Activated naive CD4-positive, alpha-beta T cell treated with anti-CD3 and anti-CD28 coated beads, Interleukin-2, amount 50 U/mL, for 72 hours (primary cell): ENCODE measurements around the gene SLC2A5. TPM values are rescaled to one million over a fixed set of nuclear protein-coding genes. Genes with fewer than 3 reads are reported as not detected.
"Not testable (repeated sequence)": the region's sequence is repeated elsewhere in the genome, so short reads cannot be mapped to it uniquely, and the experiment has no call there.

Experiments used
- ATAC-seq, 2 donors: fragments of 150-1000 bp; cut with Tn5 transposase; 2 replicates each; pipeline ENCODE4 v1.10.0; 2021; ENCODE audit warnings: mild to moderate bottlenecking in 2 of 2, moderate library complexity in 2 of 2
- DNase-seq, 2 donors: peaks; one replicate each; pipeline ENCODE4 v3.0.0; 2021 to 2022; ENCODE audit warnings: low spot score in 2 of 2
- H3K27ac Mint-ChIP-seq, 2 donors: one replicate each; pipeline ENCODE4 v1.8.0; 2022; ENCODE audit warnings: mild to moderate bottlenecking in 2 of 2, mixed read lengths in 2 of 2
- H3K36me3 Mint-ChIP-seq, 2 donors: one replicate each; pipeline ENCODE4 v1.8.0; 2022; ENCODE audit warnings: mixed read lengths in 2 of 2
- H3K9me3 Mint-ChIP-seq, 2 donors: one replicate each; pipeline ENCODE4 v1.8.0; 2022; ENCODE audit warnings: mixed read lengths in 2 of 2
- total RNA-seq, 2 donors: library from RNA; stranded (reverse); gene quantifications; one replicate each; pipeline ENCODE4 v1.2.3, GENCODE V29; 2022

The SLC2A5 gene
- total RNA-seq, 2 donors from 2014 or later: not detected

DNA sequence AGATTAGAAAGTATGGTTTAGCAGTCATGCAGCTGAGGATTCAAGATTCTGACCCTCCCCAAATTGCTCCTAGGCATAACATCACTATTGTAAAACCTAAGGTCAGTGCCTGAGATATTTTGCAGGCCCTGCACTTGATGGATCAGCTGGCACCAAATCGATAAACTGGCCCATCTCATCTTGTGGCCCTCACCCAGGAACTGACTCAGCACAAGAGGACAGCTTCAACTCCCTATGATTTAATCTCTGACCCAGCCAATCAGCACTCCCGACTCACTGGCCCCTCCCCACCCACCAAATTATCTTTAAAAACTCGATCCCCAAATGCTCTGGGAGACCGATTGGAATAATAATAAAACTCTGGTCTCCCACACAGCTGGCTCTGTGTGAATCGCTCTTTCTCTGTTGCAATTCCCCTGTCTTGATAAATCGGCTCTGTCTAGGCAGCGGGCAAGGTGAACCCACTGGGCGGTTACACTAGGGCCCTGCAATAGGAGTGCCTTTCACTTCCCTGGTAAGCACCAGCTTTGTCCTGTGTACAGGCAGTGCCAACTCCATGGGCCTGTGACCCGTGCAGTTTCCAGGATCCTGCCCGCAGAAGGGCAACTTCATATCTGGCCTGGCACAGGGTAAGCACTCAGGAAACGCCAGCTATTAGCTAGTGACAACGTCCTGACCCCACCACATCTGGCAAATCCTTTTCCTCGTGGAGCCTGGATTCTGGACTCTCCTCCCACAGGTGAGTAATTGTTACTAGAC, 28.7 kb upstream of the SLC2A5 start:
- ATAC-seq: no peak
- DNase-seq: no peak
- Mint-ChIP-seq H3K36me3 (no peaks in the 10 kb centered on the region), H3K27ac (peak overlapping the region in 1 of 2 donors; percentile 48), H3K9me3 (no peaks in the 10 kb centered on the region)

DNA sequence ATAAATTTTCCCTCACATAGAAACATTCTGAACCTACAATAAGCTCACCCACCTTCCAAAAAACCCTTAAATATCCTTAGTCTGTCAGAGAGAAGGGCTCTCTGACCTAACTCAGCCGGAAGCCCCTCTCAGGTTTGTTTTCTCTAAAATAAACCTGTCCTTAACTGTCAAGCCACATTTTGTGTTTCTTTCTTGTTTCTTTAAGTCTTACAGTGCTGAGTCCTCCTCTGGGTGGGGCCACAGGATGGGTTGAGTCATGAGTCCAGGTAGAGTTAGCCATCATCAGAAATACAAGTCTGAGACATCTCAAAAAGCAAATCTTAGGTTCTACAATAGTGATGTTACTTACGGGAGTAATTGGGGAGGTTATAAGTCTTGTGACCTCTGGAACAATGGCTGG, 26.4 kb upstream of the SLC2A5 start:
- no peak for ATAC-seq
- Mint-ChIP-seq H3K27ac (no peak overlapping the region), H3K36me3 (no peaks in the 10 kb centered on the region), H3K9me3 (no peaks in the 10 kb centered on the region)
- DNase-seq: no peak

DNA sequence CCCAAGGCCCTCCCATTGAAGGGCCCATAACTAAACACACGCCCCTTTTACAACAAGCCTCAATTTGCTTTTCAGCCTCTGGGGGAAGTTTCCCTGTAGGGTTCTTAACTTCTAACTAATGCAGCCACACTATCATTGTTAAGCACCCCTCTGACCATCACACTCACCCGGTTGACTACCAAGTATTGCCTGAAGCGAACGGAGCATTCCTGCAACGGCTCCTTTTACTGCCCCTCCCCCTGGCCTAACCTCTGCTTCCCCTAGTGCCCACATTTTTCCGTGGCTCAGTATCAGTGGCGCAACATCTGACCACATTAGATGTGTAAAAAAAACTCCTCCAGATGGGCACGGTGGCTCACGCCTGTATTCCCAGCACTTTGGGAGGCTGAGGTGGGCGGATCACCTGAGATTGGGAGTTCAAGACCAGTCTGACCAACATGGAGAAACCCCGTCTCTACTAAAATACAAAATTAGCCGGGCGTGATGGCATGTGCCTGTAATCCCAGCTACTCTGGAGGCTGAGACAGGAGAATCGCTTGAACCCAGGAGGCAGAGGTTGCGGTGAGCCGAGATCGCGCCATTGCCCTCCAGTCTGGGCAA, 24.7 kb upstream of the SLC2A5 start:
- H3K36me3 Mint-ChIP-seq, H3K27ac Mint-ChIP-seq, DNase-seq, H3K9me3 Mint-ChIP-seq, ATAC-seq: not testable (repeated sequence)

DNA sequence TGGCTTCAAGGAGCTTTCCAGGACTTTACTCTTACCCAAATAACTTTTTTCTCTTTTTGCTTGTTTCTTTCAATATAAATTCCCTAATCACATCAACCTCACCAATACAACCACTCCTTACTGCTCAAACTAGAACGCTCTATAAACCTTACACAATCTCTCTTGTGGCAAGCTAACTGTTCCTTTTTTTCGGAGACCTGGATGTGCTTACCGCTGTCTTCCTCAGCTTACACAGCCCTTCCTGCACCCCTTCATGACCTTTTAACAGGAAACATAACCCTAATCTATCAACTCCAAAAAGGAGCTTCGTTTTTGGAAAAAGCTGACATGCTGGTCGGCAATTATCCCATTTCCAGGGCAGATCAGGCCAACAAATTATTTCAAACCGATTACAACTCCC, 24.1 kb upstream of the SLC2A5 start:
- DNase-seq (no peak), ATAC-seq (no peak)
- no peak overlapping the region for H3K27ac Mint-ChIP-seq
- H3K9me3 Mint-ChIP-seq: no peaks in the 10 kb centered on the region
- H3K36me3 Mint-ChIP-seq: no peaks in the 10 kb centered on the region

DNA sequence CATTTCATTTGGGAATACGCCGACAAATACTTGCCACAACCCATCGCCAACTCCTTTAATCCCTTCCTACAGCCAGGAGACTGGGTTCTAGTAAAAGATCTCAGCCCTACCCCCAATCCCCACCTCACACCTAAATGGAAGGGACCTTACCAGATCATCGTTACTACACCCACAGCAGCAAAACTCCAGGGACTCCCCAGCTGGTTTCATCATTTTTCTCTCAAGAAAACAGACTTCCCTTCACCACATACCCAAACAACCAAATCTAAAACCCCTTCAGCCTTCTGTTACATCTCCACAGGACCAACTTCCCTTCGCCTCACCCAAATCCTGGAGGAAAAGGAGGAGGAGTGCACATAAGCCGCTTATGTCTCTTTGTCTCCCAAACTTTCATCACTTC, 23.7 kb upstream of the SLC2A5 start:
- Mint-ChIP-seq H3K9me3 (no peaks in the 10 kb centered on the region), H3K36me3 (no peaks in the 10 kb centered on the region), H3K27ac (no peak overlapping the region)
- no peak for DNase-seq
- no peak for ATAC-seq

DNA sequence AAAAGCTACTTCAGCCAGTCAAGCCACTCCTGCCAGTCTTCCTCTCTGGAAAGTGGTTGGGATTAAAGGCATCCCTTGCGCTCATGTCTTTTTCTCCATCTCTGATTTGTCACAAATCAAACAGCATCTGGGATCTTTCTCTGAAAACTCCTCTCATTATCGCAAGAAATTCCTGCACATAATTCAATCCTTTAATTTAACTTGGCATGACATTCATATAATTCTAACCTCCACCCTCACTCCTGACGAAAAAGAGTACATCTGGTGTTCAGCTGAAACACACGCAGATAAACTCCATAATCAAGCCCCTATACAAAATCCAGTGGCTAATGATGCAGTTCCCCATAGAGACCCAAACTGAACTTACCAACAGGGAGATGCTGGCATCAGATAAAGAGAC, 19.4 kb upstream of the SLC2A5 start:
- ATAC-seq (no peak), DNase-seq (no peak)
- Mint-ChIP-seq H3K36me3 (no peaks in the 10 kb centered on the region), H3K27ac (no peak overlapping the region), H3K9me3 (no peaks in the 10 kb centered on the region)

DNA sequence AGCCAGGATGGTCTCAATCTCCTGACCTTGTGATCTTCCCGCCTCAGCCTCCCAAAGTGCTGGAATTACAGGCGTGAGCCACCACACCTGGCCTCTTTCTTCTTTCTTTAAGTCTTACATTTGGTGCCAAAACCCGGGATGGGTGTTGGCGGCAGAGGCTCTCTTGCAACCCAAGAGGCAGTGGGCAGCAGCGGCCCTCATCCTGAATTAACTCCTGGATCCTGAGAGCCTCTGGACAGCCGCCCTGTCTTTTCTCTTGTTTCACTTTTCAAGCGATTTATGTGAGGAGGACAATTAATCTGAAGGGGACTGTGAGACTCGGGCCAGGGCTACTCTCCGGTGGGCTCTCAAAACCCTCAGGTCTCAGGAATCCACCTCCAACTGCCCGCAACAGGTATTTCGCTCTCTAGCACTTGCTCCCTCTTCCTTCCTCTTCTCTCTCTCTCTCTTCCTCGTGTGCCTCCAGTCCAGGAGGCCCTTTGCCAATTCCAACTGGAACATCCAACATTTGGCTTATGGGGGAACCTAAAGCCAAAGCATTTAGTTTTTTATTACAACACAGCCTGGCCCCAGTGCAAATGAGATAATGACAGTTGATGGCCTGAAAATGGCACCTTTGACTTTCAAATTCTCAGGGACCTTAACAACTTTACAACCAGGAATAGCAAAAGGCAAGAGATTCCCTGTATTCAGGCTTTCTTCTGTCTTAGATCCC, 18.1 kb upstream of the SLC2A5 start:
- H3K9me3 Mint-ChIP-seq: no peaks in the 10 kb centered on the region
- no peak for DNase-seq
- H3K36me3 Mint-ChIP-seq: no peaks in the 10 kb centered on the region
- no peak overlapping the region for H3K27ac Mint-ChIP-seq
- ATAC-seq: no peak

DNA sequence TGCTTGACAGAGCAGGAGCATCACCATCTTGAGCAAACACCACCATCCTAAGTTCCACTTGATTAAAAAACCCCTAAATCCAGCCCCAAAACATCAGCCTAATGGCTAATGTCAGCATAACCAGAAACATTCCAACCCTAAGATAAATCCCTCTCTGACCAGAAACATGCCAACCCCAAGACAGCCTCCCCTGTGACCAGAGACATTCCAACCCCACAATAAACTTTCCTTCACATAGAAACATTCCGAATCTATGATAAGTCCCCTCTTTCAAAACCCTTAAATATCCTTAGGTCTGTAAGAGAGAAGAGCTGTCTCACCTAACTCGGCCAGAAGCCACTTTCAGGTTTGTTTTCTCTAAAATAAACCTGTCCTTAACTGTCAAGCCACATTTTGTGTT, 17.4 kb upstream of the SLC2A5 start:
- DNase-seq (no peak), ATAC-seq (no peak)
- Mint-ChIP-seq H3K27ac (no peak overlapping the region), H3K9me3 (no peaks in the 10 kb centered on the region), H3K36me3 (no peaks in the 10 kb centered on the region)

DNA sequence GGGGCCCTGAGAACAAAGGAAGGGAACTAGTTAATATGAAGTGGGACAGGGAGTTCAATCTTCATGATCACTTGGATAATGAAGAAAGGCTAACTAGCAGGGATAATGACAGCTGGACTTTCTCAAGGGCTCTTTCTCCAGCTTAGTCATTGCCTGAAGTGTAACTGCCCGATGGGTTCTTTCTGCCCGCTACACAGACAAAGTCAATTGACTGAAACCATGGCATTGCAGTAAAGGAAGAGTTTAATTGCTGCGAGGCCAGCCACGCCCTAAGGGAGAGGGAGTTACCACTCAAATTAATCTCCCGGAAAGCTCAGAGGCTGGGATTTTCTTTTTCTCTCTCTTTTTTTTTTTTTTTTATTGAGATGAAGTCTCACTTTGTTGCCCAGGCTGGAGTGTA, 16.6 kb upstream of the SLC2A5 start:
- ATAC-seq: no peak

DNA sequence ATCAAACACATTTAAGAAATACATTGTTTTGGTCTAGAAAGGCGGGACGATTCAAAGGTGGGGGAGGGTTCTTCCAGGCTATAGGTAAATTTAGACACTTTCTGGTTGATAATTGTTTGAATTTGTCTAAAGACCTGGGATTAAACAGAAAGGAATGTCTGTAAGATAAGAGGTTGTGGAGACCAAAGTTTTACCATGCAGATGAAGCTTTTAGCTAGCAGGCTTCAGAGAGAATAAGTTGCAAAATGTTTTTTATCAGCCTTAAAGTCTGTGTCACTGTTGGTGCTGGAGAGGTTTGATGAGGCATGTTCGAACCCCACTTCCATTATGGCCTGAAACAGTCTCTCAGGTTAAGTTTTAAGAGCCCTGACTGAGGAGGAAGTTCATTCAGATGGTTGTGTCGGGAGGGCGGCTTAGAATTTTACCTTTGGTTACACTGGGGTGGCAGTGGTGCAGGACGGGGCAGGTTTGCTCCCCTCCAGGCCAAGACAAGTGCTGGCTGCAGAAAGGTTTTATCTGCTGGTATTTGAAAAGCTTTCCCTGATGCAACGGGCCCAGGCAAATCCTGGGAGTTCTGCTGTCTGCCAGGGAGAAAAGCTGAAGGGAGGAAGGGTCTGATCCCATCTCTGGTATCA, 16.0 kb upstream of the SLC2A5 start:
- H3K9me3 Mint-ChIP-seq: no peaks in the 10 kb centered on the region
- no peak for DNase-seq
- ATAC-seq: no peak

More for the DNA sequence above, 16.6 kb upstream of the SLC2A5 start:
- no peaks in the 10 kb centered on the region for H3K36me3 Mint-ChIP-seq
- H3K27ac Mint-ChIP-seq: no peak overlapping the region
- no peak for DNase-seq
- H3K9me3 Mint-ChIP-seq: no peaks in the 10 kb centered on the region

DNA sequence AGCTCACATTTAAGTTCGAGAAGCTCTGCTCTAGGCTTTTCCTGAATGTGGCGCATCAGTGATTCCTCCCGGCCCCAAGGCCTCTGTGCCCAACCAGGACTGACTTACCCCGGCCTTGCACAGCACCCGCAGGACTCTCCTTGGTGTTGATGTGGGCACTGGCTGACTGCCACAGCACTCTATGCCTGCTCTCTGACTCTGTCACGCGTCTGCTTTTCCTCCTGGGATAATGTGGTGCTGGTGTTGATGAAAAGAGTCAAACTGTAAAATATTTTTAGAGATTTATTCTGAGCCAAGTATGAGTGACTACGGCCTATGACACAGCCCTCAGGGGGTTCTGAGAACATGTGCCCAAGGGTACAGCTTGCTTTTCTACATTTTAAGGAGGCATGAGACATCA, 15.5 kb upstream of the SLC2A5 start:
- Mint-ChIP-seq H3K27ac (no peak overlapping the region), H3K36me3 (no peaks in the 10 kb centered on the region), H3K9me3 (no peaks in the 10 kb centered on the region)
- DNase-seq: no peak
- ATAC-seq: no peak

More for the DNA sequence above, 16.0 kb upstream of the SLC2A5 start:
- Mint-ChIP-seq H3K36me3 (no peaks in the 10 kb centered on the region), H3K27ac (no peak overlapping the region)

DNA sequence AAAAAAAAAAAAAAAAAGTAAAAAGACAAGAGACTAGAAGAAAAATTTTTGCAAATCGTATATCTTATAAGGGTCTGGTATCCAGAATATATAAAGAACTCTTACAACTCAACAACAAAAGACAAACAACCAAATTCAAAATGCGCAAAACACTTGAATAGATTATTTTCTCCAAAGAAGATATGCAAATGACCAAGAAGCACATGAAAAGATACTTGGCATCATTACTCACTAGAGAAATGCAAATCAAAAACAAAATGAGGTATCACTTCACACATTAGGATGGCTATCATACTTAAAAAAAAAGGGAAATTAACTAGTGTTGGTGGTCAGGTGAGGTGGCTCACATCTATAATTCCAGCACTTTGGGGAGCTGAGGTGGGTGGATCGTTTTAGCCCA, 12.0 kb upstream of the SLC2A5 start:
- H3K36me3 Mint-ChIP-seq: no peaks in the 10 kb centered on the region
- ATAC-seq (no peak), DNase-seq (no peak)
- no peak overlapping the region for H3K27ac Mint-ChIP-seq
- no peaks in the 10 kb centered on the region for H3K9me3 Mint-ChIP-seq

DNA sequence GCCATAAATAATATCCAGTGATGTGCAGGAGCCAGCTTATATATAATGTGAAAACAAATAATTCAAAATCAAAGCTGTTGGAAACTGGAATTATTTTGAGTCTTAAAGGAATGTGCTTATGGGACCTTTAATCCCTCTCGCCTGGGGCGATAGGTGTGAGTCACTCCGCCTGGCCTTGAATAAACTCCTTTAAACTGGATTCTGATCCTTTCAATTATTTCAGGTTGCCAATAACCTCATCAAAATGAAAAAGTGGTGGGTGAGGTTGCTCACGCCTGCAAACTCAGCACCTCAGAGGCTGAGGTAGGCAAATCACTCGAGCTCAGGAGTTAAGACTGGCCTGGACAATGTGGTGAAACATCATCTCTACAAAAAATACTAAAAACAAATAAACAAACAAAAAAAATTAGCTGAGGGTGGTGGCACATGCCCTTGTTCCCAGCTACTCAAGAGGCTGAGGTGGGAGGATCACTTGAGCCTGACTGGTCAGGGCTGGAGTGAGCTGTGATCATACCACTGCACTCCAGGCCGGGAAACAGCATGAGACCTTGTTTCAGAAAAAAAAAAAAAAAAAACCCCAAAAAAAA, 11.4 kb upstream of the SLC2A5 start:
- DNase-seq (no peak), ATAC-seq (no peak)
- Mint-ChIP-seq H3K9me3 (no peaks in the 10 kb centered on the region), H3K36me3 (no peaks in the 10 kb centered on the region), H3K27ac (no peak overlapping the region)

DNA sequence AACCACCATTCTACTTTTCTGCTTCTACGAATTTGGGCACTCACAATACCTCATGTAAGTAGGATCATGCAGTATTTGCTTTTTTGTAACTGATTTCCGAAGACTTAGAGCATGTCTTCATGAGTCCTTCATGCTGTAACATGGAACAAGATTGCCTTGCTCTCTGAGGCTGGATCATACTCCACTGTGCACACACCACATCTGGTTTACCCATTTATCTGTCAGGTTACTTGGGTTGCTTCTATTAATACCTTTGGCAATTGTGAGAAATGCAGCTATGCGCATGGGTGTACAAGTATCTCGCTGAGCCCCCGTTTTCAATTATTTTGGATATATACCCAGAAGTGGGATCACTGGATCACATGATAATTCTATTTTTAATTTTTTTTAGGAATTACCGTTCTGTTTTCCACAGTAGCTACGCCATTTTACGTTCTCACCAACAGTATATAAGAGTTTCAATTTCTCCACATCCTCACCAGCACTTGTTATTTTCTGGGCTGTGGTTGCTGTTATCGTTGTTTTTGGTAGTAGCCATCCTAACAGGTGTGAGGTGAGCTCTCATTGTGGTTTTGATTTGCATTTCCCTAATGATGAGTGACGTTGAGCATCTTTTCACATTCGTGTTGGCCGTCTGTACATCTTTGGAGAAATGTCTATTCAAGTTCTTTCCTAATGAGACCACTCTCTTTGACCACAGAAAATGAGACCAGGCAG, 10.7 kb upstream of the SLC2A5 start:
- DNase-seq (no peak), ATAC-seq (no peak)
- H3K9me3 Mint-ChIP-seq: no peaks in the 10 kb centered on the region
- H3K27ac Mint-ChIP-seq: no peak overlapping the region
- no peaks in the 10 kb centered on the region for H3K36me3 Mint-ChIP-seq

DNA sequence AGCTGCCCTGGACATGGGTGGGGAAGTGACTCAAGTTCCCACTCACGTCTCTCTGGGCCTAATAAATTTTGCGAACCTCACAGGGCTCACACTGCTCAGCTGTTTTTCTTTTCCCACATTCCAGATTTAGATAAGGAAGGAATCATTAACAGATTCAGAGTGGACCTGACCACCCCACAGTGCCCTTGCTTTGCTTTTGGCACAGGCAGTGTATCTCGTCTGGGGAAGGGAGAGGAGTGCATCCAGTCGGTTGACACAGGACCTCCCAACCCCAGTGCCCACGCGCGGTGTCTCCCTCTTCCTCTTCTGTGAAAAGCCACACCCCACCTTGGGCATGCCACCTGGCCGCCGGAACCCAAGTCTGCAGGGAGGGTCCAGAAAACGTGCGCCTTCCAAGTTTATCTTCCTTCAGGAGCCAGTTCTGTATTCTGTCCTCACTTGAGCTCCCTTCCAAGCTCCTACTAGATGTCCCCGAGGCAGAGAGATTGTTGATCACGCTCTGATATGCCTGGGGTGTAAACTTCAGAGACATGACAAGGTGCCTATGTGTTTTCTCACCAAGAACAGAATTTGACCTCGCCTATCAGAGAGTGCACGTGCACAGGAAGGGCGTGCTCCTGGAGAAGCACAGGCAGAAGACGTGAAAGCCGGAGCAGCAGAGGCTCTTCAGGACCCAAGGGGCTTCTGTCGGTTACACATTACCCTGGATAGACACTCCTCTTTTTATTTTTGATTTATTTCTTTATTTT, 9.5 kb upstream of the SLC2A5 start:
- DNase-seq: no peak
- Mint-ChIP-seq H3K9me3 (no peaks in the 10 kb centered on the region), H3K27ac (no peak overlapping the region), H3K36me3 (no peaks in the 10 kb centered on the region)
- ATAC-seq: no peak
